ENCODE data around the gene BPNT1. TPM values are rescaled to one million over a fixed set of nuclear protein-coding genes. Genes with fewer than 3 reads are reported as not detected.
"Not testable (repeated sequence)": the region's sequence is repeated elsewhere in the genome, so short reads cannot be mapped to it uniquely, and the experiment has no call there.

BPNT1 gene
- total RNA-seq, 2 donors from 2014 or later, result 19.1 to 21.9 TPM

DNA sequence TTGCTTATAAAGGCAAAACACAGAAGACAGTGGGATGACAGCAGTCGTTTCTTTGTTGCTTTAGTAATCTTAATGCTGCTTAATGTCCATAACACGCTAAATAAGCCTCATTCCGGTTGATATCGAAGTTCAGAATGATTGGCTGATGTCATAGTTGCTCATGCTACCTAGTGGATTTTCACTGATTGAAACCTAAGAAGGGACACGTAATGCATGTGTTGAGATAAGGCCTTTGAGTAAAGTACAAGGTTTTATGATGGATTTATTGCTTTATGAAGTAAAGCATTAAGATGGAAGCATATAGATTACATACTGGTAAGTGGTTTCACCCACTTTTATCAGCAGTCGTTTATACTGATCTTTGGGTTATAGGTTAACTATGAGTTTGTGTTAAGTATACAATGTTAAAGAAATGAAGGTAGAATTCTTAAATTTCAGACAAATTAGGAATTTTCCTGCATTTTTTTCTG, 29.5 kb upstream of the BPNT1 start:
- ATAC-seq (ENCODE audit: insufficient number of reproducible peaks, low FRiP score, low read depth), result no peak
- Histone ChIP-seq H3K9me3 (no peaks in the 10 kb centered on the region), H3K4me1 (ENCODE audit: control insufficient read depth in 1 of 2, low read depth in 2 of 2) (peaks cover 9 to 12% of the 10 kb centered on the region in 2 donors), H3K27ac (peak overlapping the region; percentile 44 to 68), H3K27me3 (replicated peaks; ENCODE audit: insufficient read depth) (no peaks in the 10 kb centered on the region), H3K36me3 (peaks cover 20% of the 10 kb centered on the region), H3K4me3 (peak overlapping the region; percentile 34)
- DNase-seq (ENCODE audit: low spot score), result no peak
- TF ChIP-seq, protein P1, sequence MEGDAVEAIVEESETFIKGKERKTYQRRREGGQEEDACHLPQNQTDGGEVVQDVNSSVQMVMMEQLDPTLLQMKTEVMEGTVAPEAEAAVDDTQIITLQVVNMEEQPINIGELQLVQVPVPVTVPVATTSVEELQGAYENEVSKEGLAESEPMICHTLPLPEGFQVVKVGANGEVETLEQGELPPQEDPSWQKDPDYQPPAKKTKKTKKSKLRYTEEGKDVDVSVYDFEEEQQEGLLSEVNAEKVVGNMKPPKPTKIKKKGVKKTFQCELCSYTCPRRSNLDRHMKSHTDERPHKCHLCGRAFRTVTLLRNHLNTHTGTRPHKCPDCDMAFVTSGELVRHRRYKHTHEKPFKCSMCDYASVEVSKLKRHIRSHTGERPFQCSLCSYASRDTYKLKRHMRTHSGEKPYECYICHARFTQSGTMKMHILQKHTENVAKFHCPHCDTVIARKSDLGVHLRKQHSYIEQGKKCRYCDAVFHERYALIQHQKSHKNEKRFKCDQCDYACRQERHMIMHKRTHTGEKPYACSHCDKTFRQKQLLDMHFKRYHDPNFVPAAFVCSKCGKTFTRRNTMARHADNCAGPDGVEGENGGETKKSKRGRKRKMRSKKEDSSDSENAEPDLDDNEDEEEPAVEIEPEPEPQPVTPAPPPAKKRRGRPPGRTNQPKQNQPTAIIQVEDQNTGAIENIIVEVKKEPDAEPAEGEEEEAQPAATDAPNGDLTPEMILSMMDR (IDR thresholded peaks at IDR 0.05), result no peak

GRCh38 chr1:220113136-220113695, 23.6 kb upstream of the BPNT1 start:
- H3K4me1 ChIP-seq (ENCODE audit: control insufficient read depth in 1 of 2, low read depth in 2 of 2), result peaks cover 0 to under 1% of the 10 kb centered on the region in 2 donors
- ATAC-seq (ENCODE audit: insufficient number of reproducible peaks, low FRiP score, low read depth) (no peak), DNase-seq (ENCODE audit: low spot score) (no peak)
- H3K27me3 ChIP-seq (replicated peaks; ENCODE audit: insufficient read depth), result no peaks in the 10 kb centered on the region
- H3K36me3 ChIP-seq, result peaks cover 40% of the 10 kb centered on the region
- H3K9me3 ChIP-seq, result no peaks in the 10 kb centered on the region
- TF ChIP-seq, protein P1 (IDR thresholded peaks at IDR 0.05), result peak; percentile 39
- H3K27ac ChIP-seq, result no peak overlapping the region
- H3K4me3 ChIP-seq, result no peak overlapping the region

DNA sequence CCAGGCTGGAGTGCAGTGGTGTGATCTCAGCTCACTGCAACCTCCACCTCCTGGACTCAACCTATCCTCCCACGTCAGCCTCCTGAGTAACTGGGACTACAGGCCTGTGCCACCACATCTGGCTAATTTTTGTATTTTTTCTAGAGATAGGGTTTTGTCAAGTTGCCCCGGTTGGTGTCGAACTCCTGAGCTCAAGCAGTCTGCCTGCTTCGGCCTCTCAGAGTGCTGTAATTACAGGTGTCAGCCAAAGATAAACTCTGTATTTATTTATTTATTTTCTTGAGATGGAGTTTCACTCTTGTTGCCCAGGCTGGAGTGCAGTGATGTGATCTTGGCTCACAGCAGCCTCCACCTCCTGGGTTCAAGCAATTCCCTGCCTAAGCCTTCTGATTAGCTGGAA, 23.0 kb upstream of the BPNT1 start:
- not testable (repeated sequence) for DNase-seq (ENCODE audit: low spot score); H3K4me1 ChIP-seq (ENCODE audit: control insufficient read depth in 1 of 2, low read depth in 2 of 2); H3K27me3 ChIP-seq (replicated peaks; ENCODE audit: insufficient read depth); H3K4me3 ChIP-seq; H3K27ac ChIP-seq; ATAC-seq (ENCODE audit: insufficient number of reproducible peaks, low FRiP score, low read depth); H3K9me3 ChIP-seq
- peaks cover 43% of the 10 kb centered on the region for H3K36me3 ChIP-seq

DNA sequence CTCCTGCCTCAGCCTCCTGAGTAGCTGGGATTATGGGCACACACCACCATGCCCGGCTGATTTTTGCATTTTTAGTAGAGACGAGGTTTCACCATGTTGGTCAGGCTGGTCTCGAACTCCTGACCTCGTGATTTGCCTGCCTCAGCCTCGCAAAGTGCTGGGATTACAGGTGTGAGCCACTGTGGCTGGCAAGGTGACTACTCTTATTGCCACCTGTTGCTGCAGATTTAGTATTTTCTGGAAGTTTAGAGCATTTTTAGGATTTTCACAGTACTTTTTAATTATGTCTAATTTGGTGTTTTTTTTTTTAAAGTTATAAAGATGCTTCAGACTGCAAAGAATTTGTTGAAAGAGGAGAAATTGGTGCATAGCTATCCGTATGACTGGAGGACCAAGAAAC, 20.9 kb upstream of the BPNT1 start:
- H3K4me3 ChIP-seq; H3K4me1 ChIP-seq (ENCODE audit: control insufficient read depth in 1 of 2, low read depth in 2 of 2); DNase-seq (ENCODE audit: low spot score); H3K27me3 ChIP-seq (replicated peaks; ENCODE audit: insufficient read depth); H3K27ac ChIP-seq; H3K9me3 ChIP-seq; ATAC-seq (ENCODE audit: insufficient number of reproducible peaks, low FRiP score, low read depth): not testable (repeated sequence)
- H3K36me3 ChIP-seq, result peaks cover 42% of the 10 kb centered on the region

DNA sequence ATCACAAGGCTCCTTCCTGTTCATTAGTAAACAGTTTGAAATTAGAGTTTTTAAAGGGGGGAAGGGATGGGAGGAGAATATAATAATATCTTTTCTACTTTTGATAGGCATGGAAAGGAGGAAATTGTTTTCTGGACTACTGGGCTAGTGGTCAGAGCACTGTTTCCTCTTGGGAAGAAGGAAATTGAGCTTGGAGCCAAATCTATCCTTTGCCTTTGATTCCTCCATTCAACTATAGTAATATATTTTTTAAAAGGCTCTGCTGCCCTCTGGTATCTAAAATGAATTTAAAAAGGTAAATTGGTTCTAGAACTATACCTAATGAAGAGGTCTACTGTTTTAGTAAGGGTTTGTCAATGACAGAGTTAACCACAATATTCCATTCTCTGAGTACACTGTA, 10.2 kb upstream of the BPNT1 start:
- DNase-seq (ENCODE audit: low spot score) (no peak), ATAC-seq (ENCODE audit: insufficient number of reproducible peaks, low FRiP score, low read depth) (no peak)
- H3K27me3 ChIP-seq (replicated peaks; ENCODE audit: insufficient read depth), result no peaks in the 10 kb centered on the region
- peaks cover 28% of the 10 kb centered on the region for H3K36me3 ChIP-seq
- TF ChIP-seq, protein P1 (IDR thresholded peaks at IDR 0.05), result no peak
- H3K4me1 ChIP-seq (ENCODE audit: control insufficient read depth in 1 of 2, low read depth in 2 of 2), result peaks cover 7 to 12% of the 10 kb centered on the region in 2 donors
- no peak overlapping the region for H3K4me3 ChIP-seq
- H3K9me3 ChIP-seq, result no peaks in the 10 kb centered on the region
- no peak overlapping the region for H3K27ac ChIP-seq

DNA sequence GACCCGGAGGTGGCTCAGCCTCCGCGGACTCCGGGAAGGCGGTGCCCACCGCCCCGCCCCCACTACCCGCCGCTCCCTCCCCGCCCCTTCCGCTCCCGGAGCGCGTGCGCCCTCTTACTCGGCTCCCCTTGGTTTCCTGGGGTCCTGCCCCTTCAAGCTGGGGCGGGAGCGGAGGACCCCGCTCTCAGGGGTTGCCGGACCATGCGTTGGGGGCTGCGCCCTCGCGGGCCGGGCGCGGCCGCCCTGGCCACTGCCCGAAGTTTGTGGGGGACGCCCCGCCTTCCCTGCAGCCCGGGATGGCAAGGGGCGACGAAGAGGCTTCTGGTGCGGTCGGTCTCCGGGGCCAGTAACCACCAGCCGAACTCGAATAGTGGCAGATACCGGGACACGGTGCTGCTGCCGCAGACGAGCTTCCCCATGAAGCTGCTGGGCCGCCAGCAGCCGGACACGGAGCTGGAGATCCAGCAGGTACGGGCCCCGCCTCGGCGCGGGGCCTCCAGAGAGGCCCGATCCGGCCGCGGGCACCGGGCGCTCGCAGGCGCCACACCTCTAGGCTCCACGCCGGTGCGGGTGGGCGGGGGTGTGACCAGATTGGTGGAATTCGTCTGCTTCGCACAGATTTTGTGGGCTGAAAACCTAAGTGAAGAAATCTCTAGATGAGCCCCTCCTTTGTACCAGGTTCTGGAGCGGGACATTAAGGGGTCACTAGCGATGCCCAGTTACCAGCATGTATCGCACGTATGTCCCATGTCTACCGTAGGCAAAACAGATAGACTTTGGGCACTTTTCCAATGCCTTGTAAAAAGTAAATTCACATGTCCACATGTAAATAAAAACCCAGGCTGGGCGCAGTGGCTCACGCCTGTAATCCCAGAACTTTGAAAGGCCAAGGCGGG, 4.7 kb upstream of the BPNT1 start, which contains the start of gene IARS2:
Gene IARS2, plus strand, starts transcription at position 117 of the 896 bp plus-strand sequence. Its CDS starts 85 bp downstream, at position 202.
- no peak for DNase-seq (ENCODE audit: low spot score)
- no peaks in the 10 kb centered on the region for H3K27me3 ChIP-seq (replicated peaks; ENCODE audit: insufficient read depth)
- ATAC-seq (ENCODE audit: insufficient number of reproducible peaks, low FRiP score, low read depth), result peak; percentile 76
- TF ChIP-seq, protein P1 (IDR thresholded peaks at IDR 0.05), result no peak
- H3K36me3 ChIP-seq, result peaks cover 4% of the 10 kb centered on the region
- peak within 1 kb of the TSS; percentile 100 for H3K4me3 ChIP-seq
- peaks cover 13 to 21% of the 10 kb centered on the region in 2 donors for H3K4me1 ChIP-seq (ENCODE audit: control insufficient read depth in 1 of 2, low read depth in 2 of 2)
- H3K9me3 ChIP-seq, result no peaks in the 10 kb centered on the region
- H3K27ac ChIP-seq, result peak within 1 kb of the TSS; percentile 73 to 81

Measured in thoracic aorta (tissue), 2 donors.